GM12864 (cell line): ENCODE measurements around the gene PPRC1.
A peak's percentile ranks its signal among the peaks of the same experiment; 100 is the strongest.

Experiments
- DNase-seq: peaks from one replicate; pipeline ENCODE4 v3.0.0-alpha.2; 2011; ENCODE audit warnings: low read depth
- H3K4me3 ChIP-seq: 2 replicates; pipeline ENCODE4 v1.5.1; 2011; ENCODE audit warnings: mild to moderate bottlenecking, low read depth, low read length, control low read depth
- TF ChIP-seq, protein P1 (sequence below): IDR thresholded peaks from 2 replicates; pipeline ENCODE4 v1.5.1; 2011; ENCODE audit warnings: low read depth, mild to moderate bottlenecking, moderate library complexity, low read length, control low read depth, inconsistent platforms; ENCODE audit errors: missing control alignments

Gene PPRC1

DNA sequence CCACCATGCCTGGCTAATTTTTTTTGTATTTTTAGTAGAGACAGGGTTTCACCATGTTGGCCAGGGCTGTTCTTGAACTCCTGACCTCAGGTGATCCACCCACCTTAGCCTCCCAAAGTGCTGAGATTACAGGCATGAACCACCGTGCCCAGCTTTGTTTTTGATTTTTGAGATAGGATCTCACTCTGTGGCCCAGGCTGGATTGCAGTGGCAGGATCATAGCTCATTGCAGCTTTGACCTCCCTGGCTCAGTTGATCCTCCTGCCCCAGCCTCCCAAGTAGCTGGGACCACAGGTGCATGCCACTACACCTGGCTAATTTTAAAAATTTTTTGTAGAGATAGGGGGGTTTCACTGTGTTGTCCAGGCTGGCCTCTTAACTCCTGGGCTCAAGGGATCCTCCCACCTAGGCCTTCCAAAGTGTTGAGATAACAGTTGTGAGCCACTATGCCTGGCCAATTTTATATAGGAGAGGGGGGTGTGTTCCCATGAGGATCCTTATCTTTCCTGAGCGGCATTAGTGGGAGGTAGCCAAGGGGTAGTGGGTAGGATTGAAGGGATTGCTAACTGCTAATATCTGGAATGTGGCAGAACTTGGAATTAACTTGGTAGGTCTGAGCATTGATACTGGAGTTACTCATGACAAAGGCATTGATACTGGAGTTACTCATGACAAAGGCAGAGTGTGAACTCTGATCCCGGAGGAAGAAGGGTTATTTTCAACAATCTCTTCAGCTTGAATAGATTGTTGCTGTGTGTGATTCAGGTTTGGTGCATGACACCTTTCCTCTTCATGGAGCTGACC is 18.3 kb downstream of the PPRC1 start:
- peak overlapping the region; percentile 42; the same call in 1 of the 2 replicates for H3K4me3 ChIP-seq
- TF ChIP-seq, protein P1, sequence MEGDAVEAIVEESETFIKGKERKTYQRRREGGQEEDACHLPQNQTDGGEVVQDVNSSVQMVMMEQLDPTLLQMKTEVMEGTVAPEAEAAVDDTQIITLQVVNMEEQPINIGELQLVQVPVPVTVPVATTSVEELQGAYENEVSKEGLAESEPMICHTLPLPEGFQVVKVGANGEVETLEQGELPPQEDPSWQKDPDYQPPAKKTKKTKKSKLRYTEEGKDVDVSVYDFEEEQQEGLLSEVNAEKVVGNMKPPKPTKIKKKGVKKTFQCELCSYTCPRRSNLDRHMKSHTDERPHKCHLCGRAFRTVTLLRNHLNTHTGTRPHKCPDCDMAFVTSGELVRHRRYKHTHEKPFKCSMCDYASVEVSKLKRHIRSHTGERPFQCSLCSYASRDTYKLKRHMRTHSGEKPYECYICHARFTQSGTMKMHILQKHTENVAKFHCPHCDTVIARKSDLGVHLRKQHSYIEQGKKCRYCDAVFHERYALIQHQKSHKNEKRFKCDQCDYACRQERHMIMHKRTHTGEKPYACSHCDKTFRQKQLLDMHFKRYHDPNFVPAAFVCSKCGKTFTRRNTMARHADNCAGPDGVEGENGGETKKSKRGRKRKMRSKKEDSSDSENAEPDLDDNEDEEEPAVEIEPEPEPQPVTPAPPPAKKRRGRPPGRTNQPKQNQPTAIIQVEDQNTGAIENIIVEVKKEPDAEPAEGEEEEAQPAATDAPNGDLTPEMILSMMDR = no peak
- no peak for DNase-seq

DNA sequence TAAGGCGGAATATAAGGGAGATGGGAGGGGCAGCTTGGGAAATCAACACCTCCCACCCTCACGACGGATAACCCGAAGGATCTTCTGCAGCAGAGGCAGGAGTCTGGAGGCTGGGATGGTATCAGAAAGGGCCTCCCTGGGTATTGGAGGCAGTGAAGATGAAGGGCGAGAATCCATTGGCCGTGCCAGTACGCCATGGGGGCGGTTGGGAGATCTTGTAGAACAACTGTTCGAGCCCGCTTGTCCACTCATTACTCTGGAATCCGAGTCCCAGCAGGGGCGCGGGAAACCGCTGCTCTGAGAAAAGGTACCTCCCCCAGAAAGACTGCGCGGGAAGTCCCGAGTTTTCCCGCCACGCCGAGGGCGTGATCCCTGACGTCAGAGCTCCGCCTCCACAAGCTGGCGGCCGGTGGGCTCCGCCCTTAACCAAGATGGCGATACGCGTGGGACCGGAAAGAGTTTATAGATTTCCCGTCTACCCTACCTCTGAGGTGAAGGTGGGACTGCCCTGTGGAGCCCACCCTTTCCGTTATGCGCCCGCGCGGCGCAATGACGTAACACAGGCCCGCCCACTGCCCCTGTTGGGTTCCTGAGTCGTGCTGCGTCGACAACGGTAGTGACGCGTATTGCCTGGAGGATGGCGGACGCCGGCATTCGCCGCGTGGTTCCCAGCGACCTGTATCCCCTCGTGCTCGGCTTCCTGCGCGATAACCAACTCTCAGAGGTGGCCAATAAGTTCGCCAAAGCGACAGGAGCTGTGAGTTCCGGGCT is 19.1 kb downstream of the PPRC1 start, which contains the start of gene NOLC1:
NOLC1 (plus strand) TSS at position 616 of the 771 bp plus-strand sequence; CDS start at position 638, 22 bp downstream.
- TF ChIP-seq, protein P1 = no peak
- peak within 1 kb of the TSS; percentile 75 for H3K4me3 ChIP-seq
- peak; percentile 96 for DNase-seq

DNA sequence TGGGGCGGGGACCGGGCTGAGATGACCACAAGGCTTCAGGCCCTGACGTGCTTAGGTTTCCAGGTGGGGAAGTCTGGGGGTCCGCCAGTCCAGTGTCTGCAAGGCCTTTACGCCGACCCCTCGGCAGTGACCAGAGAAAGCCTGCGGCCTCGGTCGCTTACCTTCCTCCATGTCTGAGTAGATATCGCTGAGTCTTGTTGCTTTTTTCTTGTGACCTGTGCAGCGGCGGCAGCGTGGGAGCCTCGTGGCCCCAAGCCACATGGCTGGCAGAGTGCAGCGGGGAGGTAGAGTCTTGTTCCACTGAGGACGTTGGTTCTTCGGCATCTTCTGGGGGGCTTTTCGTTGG is 19.7 kb downstream of the PPRC1 start:
- TF ChIP-seq, protein P1 = no peak
- H3K4me3 ChIP-seq = peak overlapping the region; percentile 75
- no peak for DNase-seq

DNA sequence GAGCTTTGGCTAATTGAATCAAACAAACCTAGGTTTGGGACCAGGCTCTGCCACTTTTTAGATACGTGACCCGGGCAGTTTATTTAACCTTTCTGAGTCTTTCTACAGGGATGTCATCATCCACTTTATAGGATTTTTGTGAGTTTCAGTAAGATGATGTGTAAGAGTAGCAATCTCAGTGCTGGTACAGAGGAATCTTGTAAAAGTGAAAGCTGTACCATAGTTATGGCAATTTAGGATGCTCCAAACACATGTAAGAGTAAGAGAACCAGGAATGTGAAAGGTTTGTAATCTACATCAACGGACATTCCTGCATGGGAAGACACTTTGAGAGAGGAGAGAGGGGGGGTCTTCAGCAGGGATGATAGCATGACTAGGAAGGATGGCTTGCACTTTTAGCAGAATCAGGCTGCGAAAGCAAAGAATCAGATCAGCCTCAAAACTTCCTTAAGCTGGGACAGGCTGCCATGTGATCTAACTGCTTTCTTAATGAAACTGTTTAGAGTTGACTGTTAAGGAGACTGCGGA is 20.3 kb downstream of the PPRC1 start:
- no peak for DNase-seq
- TF ChIP-seq, protein P1 = no peak
- H3K4me3 ChIP-seq = peak overlapping the region; percentile 75

DNA sequence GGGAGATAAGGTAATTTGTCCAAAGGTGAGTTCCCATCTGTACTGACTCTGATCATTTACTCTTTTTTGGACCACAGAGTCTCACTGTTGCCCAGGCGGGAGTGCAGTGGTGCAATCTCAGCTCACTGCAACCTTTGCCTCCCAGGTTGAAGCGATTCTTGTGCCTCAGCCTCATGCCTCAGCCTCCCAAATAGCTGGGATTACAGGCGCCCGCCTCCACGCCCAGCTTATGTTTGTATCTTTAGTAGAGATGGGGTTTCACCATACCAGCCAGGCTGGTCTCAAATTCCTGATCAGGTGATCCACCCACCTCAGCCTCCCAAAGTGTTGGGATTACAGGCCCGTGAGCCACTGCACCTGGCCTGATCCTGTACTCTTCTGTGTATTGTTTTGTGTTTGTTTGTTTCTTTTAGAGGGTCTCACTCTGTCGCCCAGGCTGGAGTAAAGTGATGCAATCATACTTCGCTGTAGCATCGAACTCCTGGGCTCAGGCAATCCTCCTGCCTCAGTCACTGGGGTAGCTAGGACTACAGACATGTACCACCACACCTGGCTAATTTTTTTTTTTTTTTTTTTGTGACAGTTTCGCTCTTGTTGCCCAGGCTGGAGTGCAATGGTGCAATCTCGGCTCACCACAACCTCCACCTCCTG is 21.8 kb downstream of the PPRC1 start:
- H3K4me3 ChIP-seq = no peak overlapping the region
- TF ChIP-seq, protein P1 = no peak
- DNase-seq = no peak

DNA sequence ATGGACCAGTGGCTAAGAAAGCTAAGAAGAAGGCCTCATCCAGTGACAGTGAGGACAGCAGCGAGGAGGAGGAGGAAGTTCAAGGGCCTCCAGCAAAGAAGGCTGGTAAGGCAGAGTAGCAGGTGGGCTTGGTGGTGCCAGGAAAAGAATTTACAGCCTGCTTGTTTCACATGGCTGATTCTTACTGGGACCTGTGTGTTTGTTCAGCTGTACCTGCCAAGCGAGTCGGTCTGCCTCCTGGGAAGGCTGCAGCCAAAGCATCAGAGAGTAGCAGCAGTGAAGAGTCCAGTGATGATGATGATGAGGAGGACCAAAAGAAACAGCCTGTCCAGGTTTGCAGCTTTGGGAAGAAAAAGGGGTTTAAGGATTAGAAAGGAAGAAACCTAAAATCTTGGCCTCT is 24.4 kb downstream of the PPRC1 start:
- TF ChIP-seq, protein P1 = no peak
- DNase-seq = no peak
- no peak overlapping the region for H3K4me3 ChIP-seq
